ENCODE data around the gene PIH1D1.

Gene PIH1D1

GRCh38 chr19:49436381-49437017, 15.1 kb downstream of the PIH1D1 start:
- DNase-seq (ENCODE audit: low read depth in 1 of 2, low spot score in 1 of 2) = no peak

GRCh38 chr19:49435670-49436069, 15.9 kb downstream of the PIH1D1 start:
- DNase-seq (ENCODE audit: low read depth in 1 of 2, low spot score in 1 of 2) = no peak

- DNase-seq (ENCODE audit: low read depth in 1 of 2, low spot score in 1 of 2) = no peak
Measured at GRCh38 chr19:49434907-49435583, 16.6 kb downstream of the PIH1D1 start.

- no peak for DNase-seq (ENCODE audit: low read depth in 1 of 2, low spot score in 1 of 2)
Measured at GRCh38 chr19:49433240-49433901, 18.2 kb downstream of the PIH1D1 start.

GRCh38 chr19:49432141-49433073, 19.2 kb downstream of the PIH1D1 start:
- no peak for DNase-seq (ENCODE audit: low read depth in 1 of 2, low spot score in 1 of 2)

GRCh38 chr19:49431330-49431749, 20.3 kb downstream of the PIH1D1 start:
- no peak for DNase-seq (ENCODE audit: low read depth in 1 of 2, low spot score in 1 of 2)

- no peak for DNase-seq (ENCODE audit: low read depth in 1 of 2, low spot score in 1 of 2)
Measured at GRCh38 chr19:49430678-49431329, 20.8 kb downstream of the PIH1D1 start.

GRCh38 chr19:49430172-49430677, 21.4 kb downstream of the PIH1D1 start:
- DNase-seq (ENCODE audit: low read depth in 1 of 2, low spot score in 1 of 2) = no peak

GRCh38 chr19:49428547-49429451, 22.8 kb downstream of the PIH1D1 start:
- no peak for DNase-seq (ENCODE audit: low read depth in 1 of 2, low spot score in 1 of 2)

- no peak for DNase-seq (ENCODE audit: low read depth in 1 of 2, low spot score in 1 of 2)
Measured at GRCh38 chr19:49427855-49428546, 23.6 kb downstream of the PIH1D1 start.

GRCh38 chr19:49427339-49427738, 24.3 kb downstream of the PIH1D1 start:
- DNase-seq (ENCODE audit: low read depth in 1 of 2, low spot score in 1 of 2) = no peak

GRCh38 chr19:49425922-49426592, 25.6 kb downstream of the PIH1D1 start:
- no peak for DNase-seq (ENCODE audit: low read depth in 1 of 2, low spot score in 1 of 2)

- no peak for DNase-seq (ENCODE audit: low read depth in 1 of 2, low spot score in 1 of 2)
Measured at GRCh38 chr19:49425178-49425577, 26.4 kb downstream of the PIH1D1 start, which contains the start of gene GFY. TSS of gene GFY (plus strand) at chr19:49425388. CDS start at chr19:49426431, 1,043 bp downstream.

GRCh38 chr19:49423985-49424303, 27.7 kb downstream of the PIH1D1 start:
- DNase-seq (ENCODE audit: low read depth in 1 of 2, low spot score in 1 of 2) = no peak

- DNase-seq (ENCODE audit: low read depth in 1 of 2, low spot score in 1 of 2) = no peak
Measured at GRCh38 chr19:49423071-49423984, 28.3 kb downstream of the PIH1D1 start, which contains the start of gene PTH2. TSS of gene PTH2 (minus strand) at chr19:49423441. CDS start at chr19:49423339, 102 bp downstream.

GRCh38 chr19:49422407-49423070, 29.1 kb downstream of the PIH1D1 start:
- DNase-seq (ENCODE audit: low read depth in 1 of 2, low spot score in 1 of 2) = no peak

GRCh38 chr19:49421878-49422202, 29.8 kb downstream of the PIH1D1 start:
- DNase-seq (ENCODE audit: low read depth in 1 of 2, low spot score in 1 of 2) = no peak

All from activated T-helper 1 cell treated with anti-CD3 and anti-CD28 coated beads, Interleukin-2, amount 50 U/mL, for 16 hours (primary cell).